Thymus (tissue), 11 donors: ENCODE data around the gene TCL1B. TPM values are rescaled to one million over a fixed set of nuclear protein-coding genes. Genes with fewer than 3 reads are reported as not detected.

Experiments
- DNase-seq, 9 donors: peaks; one replicate each; pipeline ENCODE4 v3.0.0-alpha.2; 2013; ENCODE audit warnings: low spot score in 9 of 9, low read depth in 6 of 9, missing footprints in 1 of 9
- H3K27ac ChIP-seq, 2 donors: one replicate each; pipeline ENCODE4 v1.5.1; 2013; ENCODE audit warnings: control low read depth in 1 of 2, low read depth in 1 of 2, low read length in 1 of 2, mild to moderate bottlenecking in 1 of 2, moderate library complexity in 1 of 2
- H3K27me3 ChIP-seq, 2 donors: one replicate each; pipeline ENCODE4 v1.5.1; 2013; ENCODE audit warnings: low read length in 1 of 2; ENCODE audit not compliant: control insufficient read depth in 2 of 2, insufficient read depth in 1 of 2
- H3K36me3 ChIP-seq, 2 donors: one replicate each; pipeline ENCODE4 v1.5.1; 2013; ENCODE audit warnings: low read length in 1 of 2, mild to moderate bottlenecking in 1 of 2, moderate library complexity in 1 of 2; ENCODE audit not compliant: control insufficient read depth in 2 of 2, insufficient read depth in 2 of 2
- H3K4me1 ChIP-seq, 2 donors: one replicate each; pipeline ENCODE4 v1.5.1; 2013; ENCODE audit warnings: low read length in 2 of 2; ENCODE audit not compliant: control insufficient read depth in 2 of 2, insufficient read depth in 2 of 2
- H3K4me3 ChIP-seq, 2 donors: one replicate each; pipeline ENCODE4 v1.5.1; 2013; ENCODE audit warnings: low read length in 2 of 2, control low read depth in 1 of 2, mild to moderate bottlenecking in 1 of 2
- H3K9me3 ChIP-seq, 2 donors: one replicate each; pipeline ENCODE4 v1.5.1; 2013; ENCODE audit warnings: low read length in 1 of 2, mild to moderate bottlenecking in 1 of 2; ENCODE audit not compliant: control insufficient read depth in 2 of 2, insufficient read depth in 1 of 2
- WGBS: extraction: QIAGEN DNeasy Blood & Tissue Kit; methylation state at CpG from one replicate; pipeline ENCODE4 v1.1.7; 2013; 5-methylcytosine and 5-hydroxymethylcytosine counted together
- polyA plus RNA-seq: library from polyadenylated mRNA; stranded (reverse); fragments of 200-250 nt; gene quantifications from one replicate; pipeline ENCODE4 v1.2.3, GENCODE V29; 2013
- total RNA-seq: library from RNA; stranded (reverse); fragments of 120-200 nt; gene quantifications from one replicate; pipeline ENCODE4 v1.2.4, GENCODE V29; 2013
- donor health status: healthy.

TCL1B gene
- total and polyA plus RNA-seq, 2 donors: 0.14 to 0.24 TPM

GRCh38 chr14:95655461-95655860 lies 30.8 kb upstream of the TCL1B start:
- Histone ChIP-seq H3K27ac (no peak overlapping the region), H3K4me1 (no peaks in the 10 kb centered on the region), H3K4me3 (no peak overlapping the region), H3K9me3 (no peaks in the 10 kb centered on the region), H3K36me3 (no peaks in the 10 kb centered on the region), H3K27me3 (peaks cover 0 to 8% of the 10 kb centered on the region in 2 donors)
- DNase-seq: no peak
- WGBS: 96% methylated on average over 1 of the region's 1 CpG

- no peaks in the 10 kb centered on the region for H3K36me3 ChIP-seq
- no peak for DNase-seq
- H3K4me1 ChIP-seq: no peaks in the 10 kb centered on the region
- WGBS: 89% methylated on average over 5 of the region's 5 CpGs
- peaks cover 0 to 4% of the 10 kb centered on the region in 2 donors for H3K27me3 ChIP-seq
- H3K4me3 ChIP-seq: no peak overlapping the region
- H3K27ac ChIP-seq: no peak overlapping the region
- H3K9me3 ChIP-seq: no peaks in the 10 kb centered on the region
Observed at GRCh38 chr14:95656634-95657033, 29.6 kb upstream of the TCL1B start.

- no peaks in the 10 kb centered on the region for H3K9me3 ChIP-seq
Observed at GRCh38 chr14:95657454-95657853, 28.8 kb upstream of the TCL1B start.

GRCh38 chr14:95659293-95659989 lies 26.8 kb upstream of the TCL1B start:
- no peaks in the 10 kb centered on the region for H3K4me1 ChIP-seq
- H3K27ac ChIP-seq: no peak overlapping the region
- H3K27me3 ChIP-seq: peaks cover 0 to 4% of the 10 kb centered on the region in 2 donors
- DNase-seq: no peak
- no peak overlapping the region for H3K4me3 ChIP-seq
- no peaks in the 10 kb centered on the region for H3K36me3 ChIP-seq
- H3K9me3 ChIP-seq: no peaks in the 10 kb centered on the region
- WGBS: 71% methylated on average over 7 of the region's 7 CpGs

More at GRCh38 chr14:95657454-95657853, 28.8 kb upstream of the TCL1B start:
- Histone ChIP-seq H3K4me3 (no peak overlapping the region), H3K36me3 (no peaks in the 10 kb centered on the region), H3K4me1 (no peaks in the 10 kb centered on the region), H3K27me3 (peaks cover 0 to 4% of the 10 kb centered on the region in 2 donors), H3K27ac (no peak overlapping the region)
- WGBS: 80% methylated on average over 4 of the region's 4 CpGs
- DNase-seq: no peak

- no peaks in the 10 kb centered on the region for H3K4me1 ChIP-seq
- H3K27ac ChIP-seq: no peak overlapping the region
- no peak for DNase-seq
- no peaks in the 10 kb centered on the region for H3K36me3 ChIP-seq
- WGBS: 87% methylated on average over 5 of the region's 5 CpGs
- H3K4me3 ChIP-seq: no peak overlapping the region
- no peaks in the 10 kb centered on the region for H3K9me3 ChIP-seq
- peaks cover 0 to 4% of the 10 kb centered on the region in 2 donors for H3K27me3 ChIP-seq
Observed at GRCh38 chr14:95659990-95660385, 26.2 kb upstream of the TCL1B start.

GRCh38 chr14:95660651-95661515 lies 25.3 kb upstream of the TCL1B start:
- no peaks in the 10 kb centered on the region for H3K36me3 ChIP-seq
- H3K27ac ChIP-seq: no peak overlapping the region
- 75% methylated on average over 13 of the region's 13 CpGs for WGBS
- H3K27me3 ChIP-seq: peaks cover 0 to 4% of the 10 kb centered on the region in 2 donors
- DNase-seq: no peak
- no peaks in the 10 kb centered on the region for H3K9me3 ChIP-seq
- H3K4me1 ChIP-seq: no peaks in the 10 kb centered on the region
- H3K4me3 ChIP-seq: no peak overlapping the region

- no peak for DNase-seq
- Histone ChIP-seq H3K27me3 (peaks cover 0 to 4% of the 10 kb centered on the region in 2 donors), H3K27ac (no peak overlapping the region), H3K9me3 (no peaks in the 10 kb centered on the region), H3K4me1 (no peaks in the 10 kb centered on the region), H3K36me3 (no peaks in the 10 kb centered on the region), H3K4me3 (no peak overlapping the region)
- 62% methylated on average over 4 of the region's 4 CpGs for WGBS
Observed at GRCh38 chr14:95662376-95663186, 23.6 kb upstream of the TCL1B start.

GRCh38 chr14:95663226-95663797 lies 22.9 kb upstream of the TCL1B start:
- DNase-seq: no peak
- Histone ChIP-seq H3K9me3 (no peaks in the 10 kb centered on the region), H3K36me3 (no peaks in the 10 kb centered on the region), H3K27me3 (peaks cover 0 to 4% of the 10 kb centered on the region in 2 donors), H3K4me3 (no peak overlapping the region), H3K27ac (no peak overlapping the region), H3K4me1 (no peaks in the 10 kb centered on the region)
- 92% methylated on average over 5 of the region's 5 CpGs for WGBS
